Activated CD8-positive, alpha-beta memory T cell treated with anti-CD3 and anti-CD28 coated beads for 36 hours (primary cell): ENCODE data around the gene TOMM22. TPM values are rescaled to one million over a fixed set of nuclear protein-coding genes. Genes with fewer than 3 reads are reported as not detected.

ENCODE experiments used
- CTCF ChIA-PET: fragments of 350-600 bp; sonication (Branson Sonifier 250); formaldehyde crosslinking; loops from one replicate; lab custom pipeline; 2021; ENCODE audit warnings: antibody characterized with exemption; lab: Charles Lee
- POLR2A ChIA-PET: fragments of 350-600 bp; sonication (Branson Sonifier 250); formaldehyde crosslinking; loops from one replicate; lab custom pipeline; 2021; ENCODE audit warnings: antibody characterized with exemption; lab: Charles Lee
- total RNA-seq, 2 experiments: library from RNA; stranded (reverse); gene quantifications; one replicate each; pipeline ENCODE4 v1.2.3, GENCODE V29; 2021

TOMM22 gene
- total RNA-seq, 2 experiments from 2014 or later, result 192 to 195 TPM

DNA sequence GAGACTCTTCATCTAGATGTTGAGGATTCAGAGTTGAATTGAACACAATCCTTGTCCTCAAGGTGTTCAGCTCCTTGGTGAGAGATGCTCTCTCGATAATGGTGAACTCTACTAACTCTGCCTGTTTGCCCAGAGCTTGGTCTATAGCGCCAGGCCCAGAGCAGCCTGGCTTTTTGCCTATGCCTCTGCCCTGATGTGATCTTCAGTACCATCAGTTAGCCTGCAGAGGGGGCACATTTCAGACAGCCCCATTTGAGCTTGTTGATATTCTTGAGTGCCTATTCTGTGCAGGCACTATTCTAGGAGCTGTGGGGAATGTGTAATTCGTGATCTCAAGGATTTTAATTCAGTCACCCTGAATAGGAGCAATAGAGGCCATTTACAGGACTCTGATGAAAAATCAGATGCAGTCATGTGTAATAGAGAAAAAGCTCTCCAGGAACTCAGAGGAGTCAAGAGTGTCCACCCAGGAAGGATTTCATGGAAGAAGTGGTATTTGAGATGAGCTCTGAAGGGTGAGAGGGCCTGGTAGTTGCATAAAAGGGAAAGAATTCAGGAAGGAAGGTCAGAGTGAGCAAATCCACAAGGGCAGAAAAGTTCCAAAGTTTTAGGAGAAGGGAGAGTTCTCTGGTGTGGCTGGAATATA is 43.3 kb downstream of the TOMM22 start:
- ChIA-PET CTCF (interaction anchor here (0.7 to 2.2 kb wide), 9 partner anchors 9 to 672 kb away, joined by 3 to 12 read pairs (median 4); no protein-coding TSS in a partner anchor), POLR2A (interaction anchor here (0.7 kb wide), 1 partner anchor 26 kb away, joined by 3 read pairs; no protein-coding TSS in a partner anchor)

DNA sequence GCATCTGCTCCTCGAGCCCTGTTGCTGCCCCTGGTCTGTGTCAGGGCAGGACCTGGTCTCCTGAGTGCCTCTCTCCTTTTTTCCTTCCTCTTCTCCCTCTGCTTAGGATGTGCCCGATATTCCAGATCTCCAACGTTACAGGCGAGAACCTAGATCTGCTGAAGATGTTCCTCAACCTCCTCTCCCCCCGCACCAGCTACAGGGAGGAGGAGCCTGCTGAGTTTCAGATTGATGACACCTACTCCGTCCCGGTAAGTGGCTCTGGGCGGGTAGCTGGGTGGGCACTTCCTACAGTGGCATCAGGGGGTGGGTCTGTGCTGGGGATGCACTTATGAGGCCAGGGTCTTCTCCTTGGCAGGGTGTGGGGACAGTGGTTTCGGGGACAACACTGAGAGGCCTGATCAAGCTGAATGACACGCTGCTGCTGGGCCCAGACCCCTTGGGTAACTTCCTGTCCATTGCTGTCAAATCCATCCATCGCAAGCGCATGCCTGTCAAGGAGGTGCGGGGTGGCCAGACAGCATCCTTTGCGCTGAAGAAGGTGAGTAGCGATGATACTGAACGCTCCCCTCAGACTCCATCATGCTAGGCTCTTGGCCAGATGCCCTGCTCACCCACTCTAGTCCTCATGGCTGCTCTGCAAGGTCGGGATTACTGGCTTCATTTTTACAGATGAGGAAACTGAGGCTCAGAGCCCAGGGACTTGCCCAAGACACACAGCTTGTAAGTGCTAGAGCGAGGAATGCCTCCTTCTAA is 44.3 kb downstream of the TOMM22 start:
- ChIA-PET CTCF (interaction anchor here (1.1 to 2.2 kb wide), 3 partner anchors 8 to 143 kb away, joined by 4 to 12 read pairs (median 7); no protein-coding TSS in a partner anchor), POLR2A (no interaction called here)

DNA sequence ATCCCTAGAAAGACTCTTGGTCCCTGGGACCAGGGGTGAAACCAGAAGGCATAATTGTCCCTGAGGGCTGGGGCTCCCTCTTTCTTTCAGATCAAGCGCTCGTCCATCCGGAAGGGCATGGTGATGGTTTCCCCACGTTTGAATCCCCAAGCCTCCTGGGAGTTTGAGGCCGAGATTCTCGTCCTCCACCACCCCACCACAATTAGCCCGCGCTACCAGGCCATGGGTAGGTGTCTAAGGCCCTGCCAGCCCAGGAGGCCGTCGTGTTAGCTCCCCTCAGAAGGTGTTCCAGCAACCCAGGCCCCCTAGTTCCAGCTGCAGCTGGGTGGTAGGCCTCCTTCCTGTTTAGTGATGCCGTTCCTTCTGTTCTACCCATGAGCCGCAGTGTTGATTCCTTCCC is 45.4 kb downstream of the TOMM22 start:
- ChIA-PET CTCF (no interaction called here), POLR2A (no interaction called here)

DNA sequence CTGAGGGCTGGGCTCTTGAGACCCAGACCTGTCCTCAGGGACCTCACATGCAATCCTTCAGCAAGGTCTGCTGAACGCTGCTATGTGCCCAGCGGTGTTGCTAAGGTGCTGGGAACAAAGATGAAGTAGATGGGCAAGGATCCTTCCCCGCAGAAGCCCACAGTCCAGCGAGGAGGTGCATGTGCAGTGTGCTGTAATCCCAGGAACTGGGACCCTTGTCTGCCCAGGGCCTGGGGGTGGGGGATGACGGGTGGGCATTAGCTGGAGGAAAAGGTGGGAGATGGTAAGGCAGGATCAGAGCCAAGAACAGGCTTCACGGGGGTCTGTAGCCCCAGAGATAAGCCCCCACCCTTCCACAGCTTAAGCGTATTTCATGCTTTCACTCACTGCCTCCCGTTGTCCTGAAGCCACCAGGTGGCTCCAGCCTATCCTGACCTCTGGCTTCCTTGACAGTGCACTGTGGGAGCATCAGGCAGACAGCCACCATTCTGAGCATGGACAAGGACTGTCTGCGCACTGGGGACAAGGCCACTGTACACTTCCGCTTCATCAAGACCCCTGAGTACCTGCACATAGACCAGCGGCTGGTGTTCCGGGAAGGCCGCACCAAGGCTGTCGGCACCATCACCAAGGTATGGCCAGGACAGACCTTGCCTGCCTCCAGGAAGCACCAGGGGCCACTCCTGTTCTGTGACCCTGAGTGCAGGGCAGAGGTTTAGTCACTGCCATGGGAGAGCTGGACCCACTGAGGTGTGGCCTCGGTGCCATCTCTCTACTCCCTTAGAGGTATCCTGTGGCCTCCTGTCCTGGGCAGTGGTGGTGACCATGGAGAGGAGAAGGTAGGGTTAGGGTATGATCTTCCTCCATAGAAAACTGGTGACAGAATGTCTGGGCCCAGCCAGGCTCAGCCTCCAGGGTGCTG is 46.0 kb downstream of the TOMM22 start:
- POLR2A ChIA-PET, result no interaction called here
- CTCF ChIA-PET, result no interaction called here

DNA sequence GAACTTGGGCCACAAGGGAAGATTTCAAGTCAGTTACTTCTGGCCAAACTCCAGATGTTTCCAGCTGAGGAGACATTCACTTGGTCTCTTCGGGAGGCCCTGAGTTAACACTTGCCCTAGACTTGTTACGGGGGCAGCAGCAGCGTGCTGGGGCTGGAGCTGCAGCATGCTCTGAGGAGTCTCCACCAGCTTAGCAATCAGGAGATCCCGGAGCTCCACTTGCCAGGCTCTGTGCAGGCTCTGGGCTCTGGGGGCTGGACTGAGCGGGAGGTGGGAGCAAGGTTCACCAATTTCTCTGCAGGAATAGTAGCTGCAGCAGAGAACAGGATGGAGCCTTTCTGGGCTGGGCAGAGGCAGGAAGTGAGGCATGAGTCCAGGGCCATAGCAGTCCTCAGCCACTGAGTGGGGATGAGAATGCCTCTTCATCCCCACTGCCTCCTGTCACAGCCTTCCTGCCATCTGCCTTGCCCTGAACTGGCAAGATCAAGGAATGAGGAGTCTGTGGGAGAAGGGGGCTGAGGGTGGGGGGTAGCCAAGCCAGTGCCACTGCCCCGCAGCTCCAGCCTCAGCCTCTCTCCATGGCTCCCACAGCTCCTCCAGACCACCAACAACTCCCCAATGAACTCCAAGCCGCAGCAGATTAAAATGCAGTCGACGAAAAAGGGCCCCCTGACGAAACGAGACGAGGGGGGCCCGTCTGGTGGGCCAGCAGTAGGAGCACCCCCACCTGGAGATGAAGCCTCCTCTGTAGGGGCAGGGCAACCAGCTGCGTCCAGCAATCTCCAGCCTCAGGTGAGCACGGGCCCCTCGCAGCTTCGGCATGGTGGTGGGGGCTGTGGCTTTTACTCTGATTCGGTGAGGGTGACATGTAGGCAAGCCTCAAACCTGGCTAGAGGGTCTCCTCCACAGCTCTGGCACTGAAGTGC is 47.4 kb downstream of the TOMM22 start:
- POLR2A ChIA-PET, result interaction anchor here (1.1 kb wide), 1 partner anchor 15 kb away, joined by 7 read pairs; no protein-coding TSS in a partner anchor
- CTCF ChIA-PET, result no interaction called here

DNA sequence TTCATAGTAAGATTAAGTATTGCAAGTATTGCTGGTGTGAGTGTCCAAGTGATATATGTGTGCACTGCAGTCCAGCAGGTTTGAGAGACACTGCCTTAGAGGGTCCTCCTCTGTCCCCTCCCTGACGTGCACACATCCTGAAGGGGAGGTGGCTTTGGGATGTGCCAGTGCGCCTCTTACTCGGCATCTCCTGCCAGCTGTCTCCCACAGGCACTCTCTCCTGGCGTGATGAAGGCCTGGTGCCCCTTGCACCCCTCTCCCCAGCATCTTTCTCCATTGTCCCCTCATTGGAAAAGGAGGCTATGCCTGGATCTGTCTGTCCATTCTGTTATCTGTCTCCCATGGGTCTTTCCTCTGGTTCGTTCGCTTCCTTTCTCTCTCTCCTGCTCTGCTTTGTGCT is 48.2 kb downstream of the TOMM22 start:
- CTCF ChIA-PET, result no interaction called here
- POLR2A ChIA-PET, result interaction anchor here (1.1 kb wide), 1 partner anchor 15 kb away, joined by 7 read pairs; no protein-coding TSS in a partner anchor

DNA sequence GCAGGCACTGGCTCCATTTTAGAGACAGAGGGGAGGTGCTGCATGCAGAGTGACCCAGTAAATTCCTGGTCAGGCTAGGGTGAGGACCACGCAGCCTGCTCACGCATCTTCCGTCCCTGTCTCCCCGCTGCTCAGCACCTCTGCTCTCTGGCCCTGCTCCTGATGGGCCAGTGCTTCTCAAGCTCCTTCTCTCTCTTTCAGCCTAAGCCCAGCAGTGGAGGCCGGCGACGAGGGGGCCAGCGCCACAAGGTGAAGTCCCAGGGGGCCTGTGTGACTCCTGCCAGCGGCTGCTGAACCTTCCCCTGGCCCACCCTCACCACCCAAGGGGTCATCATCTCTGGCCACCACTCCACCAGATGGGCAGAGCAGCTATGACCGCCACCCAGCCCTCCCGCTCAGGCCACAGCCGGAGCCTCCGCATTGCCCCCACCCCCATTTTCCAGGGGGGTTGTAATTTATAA is 48.7 kb downstream of the TOMM22 start:
- ChIA-PET CTCF (interaction anchor here (1.3 kb wide), 1 partner anchor 16 kb away, joined by 3 read pairs; no protein-coding TSS in a partner anchor), POLR2A (interaction anchor here (1.1 kb wide), 1 partner anchor 16 kb away, joined by 7 read pairs; no protein-coding TSS in a partner anchor)

DNA sequence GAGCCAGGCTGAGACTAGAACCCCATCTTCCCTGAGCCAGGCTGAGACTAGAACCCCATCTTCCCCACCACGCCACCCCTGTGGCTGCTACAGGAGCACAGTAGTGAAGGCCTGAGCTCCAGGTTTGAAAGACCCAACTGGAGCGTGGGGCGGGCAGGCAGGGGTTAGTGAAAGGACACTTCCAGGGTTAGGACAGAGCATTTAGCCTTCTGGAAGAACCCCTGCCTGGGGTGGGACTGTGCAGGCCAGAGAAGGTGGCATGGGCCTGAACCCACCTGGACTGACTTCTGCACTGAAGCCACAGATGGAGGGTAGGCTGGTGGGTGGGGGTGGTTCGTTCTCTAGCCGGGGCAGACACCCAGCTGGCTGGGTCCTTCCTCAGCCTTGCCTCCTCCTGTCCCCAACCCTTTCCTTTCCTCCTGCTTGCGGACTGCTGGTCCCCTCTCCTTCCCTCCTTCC is 50.0 kb downstream of the TOMM22 start:
- ChIA-PET CTCF (interaction anchor here (0.7 to 3.3 kb wide), 5 partner anchors 15 to 37 kb away, joined by 3 to 12 read pairs (median 3); no protein-coding TSS in a partner anchor), POLR2A (interaction anchor here (1.3 kb wide), 1 partner anchor 19 kb away, joined by 4 read pairs; no protein-coding TSS in a partner anchor)

DNA sequence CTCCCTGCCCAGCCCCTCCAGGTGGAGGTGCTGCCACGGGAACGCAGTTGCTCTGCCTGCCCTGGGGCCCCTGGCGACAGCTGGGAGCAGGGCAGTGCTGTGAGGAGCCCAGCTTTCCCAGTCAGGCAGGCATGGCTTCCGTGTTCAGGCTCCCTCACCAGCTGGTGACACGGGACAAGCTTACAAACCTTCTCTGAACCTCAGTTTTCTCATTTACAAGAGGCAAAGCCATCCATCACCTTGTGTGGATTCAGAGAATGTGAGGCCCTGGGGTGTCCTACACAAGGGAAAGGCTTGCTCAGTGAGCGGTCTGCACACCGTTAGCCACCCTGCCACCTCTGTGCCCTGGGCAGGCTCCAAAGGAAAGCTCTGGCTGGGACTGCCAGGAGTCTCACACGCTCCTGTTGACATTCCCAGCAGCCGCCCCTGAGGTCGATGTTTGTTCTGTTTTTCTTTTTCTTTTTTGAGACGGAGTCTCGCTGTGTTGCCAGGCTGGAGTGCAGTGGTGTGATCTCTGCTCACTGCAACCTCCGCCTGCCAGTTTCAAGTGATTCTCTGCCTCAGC is 50.6 kb downstream of the TOMM22 start:
- POLR2A ChIA-PET, result interaction anchor here (1.0 to 1.3 kb wide), 3 partner anchors 9 to 19 kb away, joined by 3 to 4 read pairs (median 4); no protein-coding TSS in a partner anchor
- CTCF ChIA-PET, result interaction anchor here (0.6 to 3.5 kb wide), 8 partner anchors 7 to 39 kb away, joined by 3 to 12 read pairs (median 4); no protein-coding TSS in a partner anchor

DNA sequence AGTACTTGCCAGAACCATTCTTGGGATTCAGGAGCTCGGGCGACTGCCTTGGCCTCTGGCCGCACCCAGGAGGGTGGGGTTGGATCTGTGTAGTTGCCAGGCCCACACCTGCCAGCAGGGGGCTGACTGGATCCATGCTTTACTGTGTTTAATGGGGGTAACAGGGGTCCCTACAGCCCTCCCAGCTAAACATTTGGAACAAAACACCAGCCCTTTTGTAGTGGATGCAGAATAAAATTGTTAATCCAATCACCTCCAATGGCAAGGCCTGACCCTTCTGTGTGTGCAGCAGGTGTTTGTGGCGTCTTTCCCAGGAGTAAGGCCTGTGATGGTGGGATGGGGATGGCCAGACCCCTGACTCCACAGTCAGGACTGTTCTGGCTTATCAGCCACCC is 51.6 kb downstream of the TOMM22 start:
- CTCF ChIA-PET, result interaction anchor here (0.7 to 3.5 kb wide), 8 partner anchors 8 to 125 kb away, joined by 3 to 12 read pairs (median 5); no protein-coding TSS in a partner anchor

DNA sequence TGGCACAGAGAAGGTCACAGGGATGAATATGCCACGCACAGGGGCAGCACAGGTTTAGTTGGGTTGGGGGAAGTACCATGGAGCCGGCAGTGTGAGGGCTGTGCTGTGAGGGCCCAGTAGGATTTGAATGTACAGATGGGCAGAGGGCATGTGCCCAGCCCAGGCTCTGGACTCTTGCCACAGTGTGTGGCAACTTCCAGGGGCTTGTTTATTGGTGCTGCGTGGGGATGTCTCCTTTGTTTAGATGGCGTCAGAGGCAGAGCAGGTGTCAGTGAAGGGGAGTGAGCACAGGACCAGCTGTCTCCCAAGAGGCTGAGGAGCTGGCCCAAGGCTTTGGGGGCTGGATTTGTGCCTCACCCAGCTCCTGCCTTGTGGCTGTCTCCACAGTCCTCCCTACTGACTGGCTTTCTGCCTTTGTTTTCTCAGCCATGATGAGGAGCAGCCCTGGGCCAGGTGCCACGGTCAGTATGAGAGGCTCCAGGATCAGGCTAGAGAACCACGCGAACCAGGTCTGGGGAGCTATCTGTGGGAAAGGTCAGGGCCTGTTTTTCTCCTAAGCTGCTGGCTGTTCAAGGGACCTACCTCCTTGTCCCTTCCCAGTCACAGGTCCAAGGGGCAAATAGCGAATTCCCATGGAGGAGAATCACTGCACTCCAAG is 52.1 kb downstream of the TOMM22 start:
- CTCF ChIA-PET, result interaction anchor here (1.0 to 3.5 kb wide), 6 partner anchors 9 to 34 kb away, joined by 3 to 12 read pairs (median 6); no protein-coding TSS in a partner anchor

More for the DNA sequence above, 51.6 kb downstream of the TOMM22 start:
- POLR2A ChIA-PET, result interaction anchor here (1.0 to 1.1 kb wide), 2 partner anchors 10 to 13 kb away, joined by 3 to 4 read pairs; no protein-coding TSS in a partner anchor

DNA sequence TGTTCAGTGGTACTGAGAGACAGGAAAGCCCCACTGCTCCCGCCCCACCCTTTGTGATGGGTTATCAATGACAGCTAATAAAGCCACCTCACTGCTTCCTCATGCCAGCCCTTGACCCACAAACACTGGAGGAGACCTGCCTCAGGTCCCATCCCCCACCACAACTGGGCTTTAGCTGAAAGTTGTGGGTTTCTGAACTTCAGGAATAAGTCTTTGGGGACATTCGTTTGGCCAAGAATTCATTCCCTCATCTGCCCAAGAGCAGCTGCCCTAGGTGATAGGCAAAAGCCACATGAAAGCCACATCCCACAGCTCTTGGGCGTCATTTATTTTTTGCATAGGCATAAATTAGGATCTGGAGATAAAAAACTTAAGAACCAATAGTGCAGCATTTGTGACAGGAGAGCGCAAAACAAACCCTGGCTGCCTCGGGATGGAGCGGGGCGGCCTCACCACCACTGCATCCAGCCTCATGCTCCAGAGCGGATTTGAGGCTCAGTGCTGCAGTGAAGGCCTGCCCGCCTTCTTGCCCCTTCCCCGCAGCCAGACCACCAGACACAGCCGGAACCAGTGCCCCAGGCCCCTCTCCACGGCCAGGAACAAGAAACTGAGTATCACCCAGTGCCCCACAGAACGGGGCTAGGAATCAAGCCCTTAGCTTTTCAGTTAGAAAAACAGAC is 52.8 kb downstream of the TOMM22 start:
- CTCF ChIA-PET, result interaction anchor here (0.6 to 3.5 kb wide), 5 partner anchors 10 to 454 kb away, joined by 3 to 12 read pairs (median 4); no protein-coding TSS in a partner anchor

More for the DNA sequence above, 52.1 kb downstream of the TOMM22 start:
- POLR2A ChIA-PET, result interaction anchor here (1.1 to 1.4 kb wide), 2 partner anchors 10 to 16 kb away, joined by 3 to 5 read pairs; no protein-coding TSS in a partner anchor

More for the DNA sequence above, 52.8 kb downstream of the TOMM22 start:
- POLR2A ChIA-PET, result interaction anchor here (1.1 to 1.4 kb wide), 2 partner anchors 16 to 20 kb away, joined by 4 to 5 read pairs; no protein-coding TSS in a partner anchor
